Mesothelial cell of epicardium (in vitro differentiated cells): ENCODE measurements around the gene ASXL3. TPM values are rescaled to one million over a fixed set of nuclear protein-coding genes. Genes with fewer than 3 reads are reported as not detected.

ENCODE experiments used
- DNase-seq, 2 experiments: peaks; one replicate each; pipeline ENCODE4 v3.0.0; 2021; ENCODE audit warnings: low spot score in 2 of 2; ENCODE audit not compliant: unreplicated experiment in 2 of 2
- H3K27ac Mint-ChIP-seq: 2 replicates; pipeline ENCODE4 v1.8.0; 2021; ENCODE audit warnings: mixed read lengths
- H3K27me3 Mint-ChIP-seq: 2 replicates; pipeline ENCODE4 v1.8.0; 2021; ENCODE audit warnings: low read depth, mixed read lengths
- H3K36me3 Mint-ChIP-seq: 2 replicates; pipeline ENCODE4 v1.8.0; 2021; ENCODE audit warnings: mixed read lengths
- H3K4me1 Mint-ChIP-seq: 2 replicates; pipeline ENCODE4 v1.8.0; 2021; ENCODE audit warnings: mixed read lengths
- H3K4me3 Mint-ChIP-seq: 2 replicates; pipeline ENCODE4 v1.8.0; 2021; ENCODE audit warnings: mild to moderate bottlenecking, moderate library complexity, mixed read lengths
- H3K9me3 Mint-ChIP-seq: 2 replicates; pipeline ENCODE4 v1.8.0; 2021; ENCODE audit warnings: mixed read lengths
- total RNA-seq: library from RNA; stranded (reverse); gene quantifications from 3 replicates; pipeline ENCODE4 v1.2.1, GENCODE V29; 2021
- TF ChIP-seq, protein P1 (sequence below): fragments of 200-600 bp; sonication (generic); IDR thresholded peaks from one replicate; pipeline ENCODE4 v1.5.0; 2021; ENCODE audit warnings: antibody characterized with exemption; ENCODE audit not compliant: unreplicated experiment

The ASXL3 gene
- total RNA-seq, 1 donor from 2014 or later: 34.0 TPM

DNA sequence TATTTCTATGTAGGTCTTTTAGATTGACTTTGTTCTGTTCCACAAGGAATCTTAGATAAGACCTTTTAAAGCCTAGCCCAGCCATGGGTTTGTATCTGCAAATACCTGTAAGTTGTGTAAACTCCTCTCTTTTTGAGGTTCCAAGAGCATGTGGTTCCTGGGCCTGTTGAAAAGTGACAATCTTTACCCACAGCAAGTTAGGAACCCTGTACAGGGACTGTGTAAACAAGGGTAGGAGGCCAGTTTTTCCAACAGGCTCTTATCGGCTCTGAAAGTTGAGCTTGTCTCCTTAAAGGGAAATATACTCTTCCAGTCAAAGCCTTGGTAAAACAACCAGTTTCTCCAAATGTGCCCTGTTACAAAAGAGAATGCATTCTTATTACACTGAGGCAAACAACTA lies 15.3 kb upstream of the ASXL3 start:
- no peak overlapping the region for H3K4me3 Mint-ChIP-seq
- no peak overlapping the region for H3K27ac Mint-ChIP-seq
- no peak for DNase-seq
- peaks cover 12% of the 10 kb centered on the region for H3K4me1 Mint-ChIP-seq
- TF ChIP-seq, protein P1, sequence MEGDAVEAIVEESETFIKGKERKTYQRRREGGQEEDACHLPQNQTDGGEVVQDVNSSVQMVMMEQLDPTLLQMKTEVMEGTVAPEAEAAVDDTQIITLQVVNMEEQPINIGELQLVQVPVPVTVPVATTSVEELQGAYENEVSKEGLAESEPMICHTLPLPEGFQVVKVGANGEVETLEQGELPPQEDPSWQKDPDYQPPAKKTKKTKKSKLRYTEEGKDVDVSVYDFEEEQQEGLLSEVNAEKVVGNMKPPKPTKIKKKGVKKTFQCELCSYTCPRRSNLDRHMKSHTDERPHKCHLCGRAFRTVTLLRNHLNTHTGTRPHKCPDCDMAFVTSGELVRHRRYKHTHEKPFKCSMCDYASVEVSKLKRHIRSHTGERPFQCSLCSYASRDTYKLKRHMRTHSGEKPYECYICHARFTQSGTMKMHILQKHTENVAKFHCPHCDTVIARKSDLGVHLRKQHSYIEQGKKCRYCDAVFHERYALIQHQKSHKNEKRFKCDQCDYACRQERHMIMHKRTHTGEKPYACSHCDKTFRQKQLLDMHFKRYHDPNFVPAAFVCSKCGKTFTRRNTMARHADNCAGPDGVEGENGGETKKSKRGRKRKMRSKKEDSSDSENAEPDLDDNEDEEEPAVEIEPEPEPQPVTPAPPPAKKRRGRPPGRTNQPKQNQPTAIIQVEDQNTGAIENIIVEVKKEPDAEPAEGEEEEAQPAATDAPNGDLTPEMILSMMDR: no peak
- H3K27me3 Mint-ChIP-seq: no peaks in the 10 kb centered on the region
- peaks cover 41% of the 10 kb centered on the region for H3K9me3 Mint-ChIP-seq
- H3K36me3 Mint-ChIP-seq: peaks cover 8% of the 10 kb centered on the region

DNA sequence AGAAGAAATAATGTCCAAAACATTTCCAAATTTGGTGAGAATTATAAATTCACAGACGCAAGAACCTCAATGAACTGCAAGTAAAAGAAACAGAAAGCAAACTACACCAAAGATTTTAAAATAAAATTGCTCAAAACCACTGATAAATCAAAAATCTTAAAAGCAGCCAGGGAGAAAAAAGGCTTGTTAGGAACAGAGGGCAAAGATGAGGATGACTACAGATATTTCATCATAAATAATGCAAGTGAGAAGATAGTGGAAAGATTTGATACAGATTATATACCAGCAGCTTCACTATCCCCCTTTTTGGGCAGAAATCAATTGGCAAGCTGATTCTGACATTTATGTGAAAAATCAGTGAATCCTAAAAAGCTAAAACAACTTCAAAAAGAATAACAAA lies 10.3 kb upstream of the ASXL3 start:
- Mint-ChIP-seq H3K4me3 (no peak overlapping the region), H3K4me1 (peaks cover 7% of the 10 kb centered on the region), H3K9me3 (peaks cover 26% of the 10 kb centered on the region), H3K27ac (no peak overlapping the region), H3K36me3 (peaks cover 10% of the 10 kb centered on the region), H3K27me3 (no peaks in the 10 kb centered on the region)
- TF ChIP-seq, protein P1: no peak
- no peak for DNase-seq

DNA sequence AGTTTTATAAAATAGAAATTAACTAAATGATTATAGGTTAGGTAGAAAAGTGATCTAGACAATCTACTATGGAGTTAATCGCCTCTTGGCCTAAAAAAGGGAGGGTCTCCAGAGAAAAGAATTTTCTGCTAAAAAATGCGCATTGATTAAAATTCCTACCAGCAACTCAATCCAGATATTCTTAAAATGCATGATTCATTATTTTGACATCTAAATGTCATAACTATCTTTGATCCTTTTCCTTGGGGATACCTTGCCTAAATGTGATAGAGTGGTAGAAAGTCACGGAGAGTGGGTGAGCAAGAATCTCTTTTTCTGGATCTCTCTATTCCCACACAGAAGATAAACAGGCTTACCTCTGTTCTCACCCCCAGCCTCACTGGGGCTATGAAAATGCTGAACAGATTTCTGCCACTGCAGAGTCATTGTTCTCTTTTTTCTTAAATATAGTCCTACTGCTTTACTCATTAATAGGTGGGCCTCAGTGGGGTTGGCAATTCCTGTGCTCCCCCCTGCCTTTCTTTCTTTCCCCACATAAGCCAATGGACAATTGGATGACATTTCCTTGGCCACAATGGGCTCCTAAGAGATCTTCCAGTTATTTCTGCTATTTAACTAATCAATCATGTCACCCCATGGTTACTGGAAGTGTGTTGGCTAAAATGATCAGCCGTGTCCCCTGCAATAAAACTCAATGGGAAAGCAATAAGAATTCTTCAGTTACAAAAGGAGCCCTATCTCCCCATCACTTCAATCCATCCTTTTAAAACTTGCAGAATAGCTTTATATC lies 5.8 kb upstream of the ASXL3 start:
- Mint-ChIP-seq H3K36me3 (peaks cover 7% of the 10 kb centered on the region), H3K4me3 (no peak overlapping the region), H3K27ac (no peak overlapping the region), H3K9me3 (peaks cover 7% of the 10 kb centered on the region), H3K4me1 (peaks cover 30% of the 10 kb centered on the region), H3K27me3 (no peaks in the 10 kb centered on the region)
- TF ChIP-seq, protein P1: no peak
- DNase-seq: no peak

DNA sequence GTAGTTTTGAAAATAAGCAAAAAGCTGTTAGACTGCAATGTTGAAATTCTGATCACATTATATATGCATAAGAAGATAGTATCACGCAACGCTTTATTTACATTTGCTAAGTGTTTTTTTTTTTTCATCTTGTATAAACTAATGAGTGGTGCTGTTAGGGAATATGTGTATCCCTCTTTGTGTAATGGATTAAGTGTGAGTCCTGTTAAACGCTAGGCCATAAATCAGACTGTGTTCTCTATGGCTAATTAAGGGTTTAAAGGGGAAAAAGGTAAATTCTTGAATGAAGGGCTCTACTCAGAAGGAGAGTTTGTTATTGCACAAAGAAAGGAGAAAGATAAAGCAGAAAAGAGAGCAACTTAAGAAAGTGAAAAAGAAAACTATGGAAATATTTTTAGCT lies 4.8 kb upstream of the ASXL3 start:
- peaks cover 33% of the 10 kb centered on the region for H3K4me1 Mint-ChIP-seq
- DNase-seq: no peak
- peak overlapping the region; percentile 17 for H3K27ac Mint-ChIP-seq
- no peaks in the 10 kb centered on the region for H3K36me3 Mint-ChIP-seq
- no peaks in the 10 kb centered on the region for H3K27me3 Mint-ChIP-seq
- H3K9me3 Mint-ChIP-seq: no peaks in the 10 kb centered on the region
- TF ChIP-seq, protein P1: no peak
- no peak overlapping the region for H3K4me3 Mint-ChIP-seq

DNA sequence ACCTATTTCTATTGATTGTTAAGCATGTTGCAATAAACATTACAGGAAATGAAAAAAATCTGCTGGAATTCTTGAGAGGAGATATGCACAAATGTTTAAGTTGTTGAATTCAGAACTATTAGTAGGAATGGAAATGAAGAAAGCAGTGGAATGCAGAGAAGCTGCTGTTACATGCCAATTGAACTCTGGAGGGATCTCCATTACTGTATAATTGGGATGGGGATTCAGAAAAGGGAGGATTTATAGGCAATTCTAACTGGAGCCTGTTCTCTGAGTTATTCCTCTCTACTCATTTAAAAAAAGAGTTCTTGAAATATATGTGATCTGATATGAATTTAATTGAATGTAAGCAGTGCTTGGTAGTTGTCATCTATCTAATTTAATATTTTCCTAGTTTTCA lies 2.6 kb upstream of the ASXL3 start:
- H3K4me1 Mint-ChIP-seq: peaks cover 33% of the 10 kb centered on the region
- TF ChIP-seq, protein P1: no peak
- no peak overlapping the region for H3K4me3 Mint-ChIP-seq
- no peak for DNase-seq
- no peaks in the 10 kb centered on the region for H3K9me3 Mint-ChIP-seq
- H3K36me3 Mint-ChIP-seq: no peaks in the 10 kb centered on the region
- no peaks in the 10 kb centered on the region for H3K27me3 Mint-ChIP-seq
- H3K27ac Mint-ChIP-seq: no peak overlapping the region
